ENCODE measurements around the gene IL36RN.

DNA sequence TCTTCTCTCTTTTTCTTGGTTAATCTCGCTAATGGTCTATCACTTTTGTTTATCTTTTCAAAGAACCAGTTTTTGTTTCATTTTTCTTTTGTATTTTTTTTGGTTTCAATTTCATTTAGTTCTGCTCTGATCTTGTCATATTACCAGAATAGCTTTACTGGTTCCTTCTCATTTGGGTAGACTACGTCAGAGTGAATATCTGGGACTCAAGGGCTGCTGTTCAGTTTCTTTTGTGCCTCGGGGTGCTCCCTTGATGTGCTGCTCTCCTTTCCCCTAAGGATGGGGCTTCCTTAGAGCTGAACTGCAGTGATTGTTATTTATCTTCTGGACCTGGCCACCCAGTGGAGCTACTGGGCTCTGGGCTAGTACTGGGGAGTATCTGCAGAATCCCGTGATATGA is 39.0 kb downstream of the IL36RN start:
- TF ChIP-seq, protein P1, sequence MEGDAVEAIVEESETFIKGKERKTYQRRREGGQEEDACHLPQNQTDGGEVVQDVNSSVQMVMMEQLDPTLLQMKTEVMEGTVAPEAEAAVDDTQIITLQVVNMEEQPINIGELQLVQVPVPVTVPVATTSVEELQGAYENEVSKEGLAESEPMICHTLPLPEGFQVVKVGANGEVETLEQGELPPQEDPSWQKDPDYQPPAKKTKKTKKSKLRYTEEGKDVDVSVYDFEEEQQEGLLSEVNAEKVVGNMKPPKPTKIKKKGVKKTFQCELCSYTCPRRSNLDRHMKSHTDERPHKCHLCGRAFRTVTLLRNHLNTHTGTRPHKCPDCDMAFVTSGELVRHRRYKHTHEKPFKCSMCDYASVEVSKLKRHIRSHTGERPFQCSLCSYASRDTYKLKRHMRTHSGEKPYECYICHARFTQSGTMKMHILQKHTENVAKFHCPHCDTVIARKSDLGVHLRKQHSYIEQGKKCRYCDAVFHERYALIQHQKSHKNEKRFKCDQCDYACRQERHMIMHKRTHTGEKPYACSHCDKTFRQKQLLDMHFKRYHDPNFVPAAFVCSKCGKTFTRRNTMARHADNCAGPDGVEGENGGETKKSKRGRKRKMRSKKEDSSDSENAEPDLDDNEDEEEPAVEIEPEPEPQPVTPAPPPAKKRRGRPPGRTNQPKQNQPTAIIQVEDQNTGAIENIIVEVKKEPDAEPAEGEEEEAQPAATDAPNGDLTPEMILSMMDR (IDR thresholded peaks at IDR 0.05), result no peak
- TF ChIP-seq POLR2A (IDR thresholded peaks at IDR 0.05), result no peak

All from heart left ventricle (tissue), 13 donors.